HCT116 (cell line): ENCODE data around the gene CIRBP. TPM values are rescaled to one million over a fixed set of nuclear protein-coding genes. Genes with fewer than 3 reads are reported as not detected.

Experiments used
- ATAC-seq: fragments of 200-7000 bp; cut with Tn5 transposase; 2 replicates; pipeline ENCODE4 v1.9.1; 2020; ENCODE audit warnings: mild to moderate bottlenecking, moderate library complexity
- BruUV-seq: library from RNA; stranded (reverse); fragments of 400-500 nt; replicated peaks from 2 replicates; lab custom pipeline; 2021; lab: Mats Ljungman, UMichigan
- CTCF ChIA-PET: fragments of 300-600 bp; sonication (Branson Sonifier 250); formaldehyde crosslinking; loops from one replicate; lab custom pipeline; 2021; ENCODE audit warnings: antibody characterized with exemption; lab: Charles Lee
- POLR2A ChIA-PET: fragments of 300-600, 350-600 bp; sonication (Branson Sonifier 250); formaldehyde crosslinking; loops from one replicate; lab custom pipeline; 2021; ENCODE audit warnings: antibody characterized with exemption; lab: Charles Lee
- RAD21 ChIA-PET, 2 experiments: fragments of 300-600 bp; sonication (Branson Sonifier 250); formaldehyde crosslinking; loops; one replicate each; lab custom pipeline; 2023; ENCODE audit warnings: low total read pairs in 2 of 2; ENCODE audit not compliant: uncharacterized antibody in 2 of 2, unreplicated experiment in 2 of 2, low non-redundant PET in 1 of 2; lab: Charles Lee
- DNase-seq: peaks from one replicate; pipeline ENCODE4 v3.0.0-alpha.2; 2010; ENCODE audit warnings: low read depth, low spot score
- H2AFZ ChIP-seq: fragments of 200-600 bp; shearing (Covaris generic), sonication (generic); 2 replicates; pipeline ENCODE4 v1.6.1; 2017; ENCODE audit warnings: low read depth, mixed run types, mixed read lengths, antibody characterized with exemption, low read length; ENCODE audit not compliant: poor library complexity, severe bottlenecking
- H3K27ac ChIP-seq: 2 replicates; pipeline ENCODE4 v1.5.1; 2012; ENCODE audit warnings: low read depth, low read length
- H3K27me3 ChIP-seq: fragments of 200-600 bp; sonication (generic); 2 replicates; pipeline ENCODE4 v1.6.1; 2016; ENCODE audit warnings: mixed run types, low read length, mixed read lengths; ENCODE audit not compliant: insufficient read depth
- H3K36me3 ChIP-seq, 2 experiments: fragments of 200-500 bp in 1 of 2; fragments of 200-600 bp in 1 of 2; sonication (Bioruptor generic) in 1 of 2; sonication (generic) in 1 of 2; 2 replicates each; pipeline versions ENCODE4 v1.5.1 to v1.6.1; 2014 to 2016; ENCODE audit warnings: low read length in 2 of 2, inconsistent platforms in 1 of 2, mixed read lengths in 1 of 2, mixed run types in 1 of 2; ENCODE audit not compliant: insufficient read depth in 2 of 2, control insufficient read depth in 1 of 2
- H3K4me1 ChIP-seq, 2 experiments: fragments of 200-600 bp in 1 of 2; sonication (generic) in 1 of 2; 2 replicates each; pipeline versions ENCODE4 v1.5.1 to v1.6.1; 2012 to 2017; ENCODE audit warnings: low read length in 2 of 2, inconsistent platforms in 1 of 2, mild to moderate bottlenecking in 1 of 2, mixed read lengths in 1 of 2, mixed run types in 1 of 2, moderate library complexity in 1 of 2; ENCODE audit not compliant: insufficient read depth in 2 of 2, control insufficient read depth in 1 of 2
- H3K4me2 ChIP-seq: fragments of 200-600 bp; sonication (generic); 2 replicates; pipeline ENCODE4 v1.6.1; 2017; ENCODE audit warnings: mixed run types, low read length, mixed read lengths
- H3K4me3 ChIP-seq, 2 experiments: fragments of 200-600 bp in 1 of 2; sonication (generic) in 1 of 2; replicated peaks in 1 of 2; 2 replicates each; pipeline ENCODE4 v1.5.1; 2011 to 2016; ENCODE audit warnings: low read length in 2 of 2, control low read depth in 1 of 2, low read depth in 1 of 2, mild to moderate bottlenecking in 1 of 2, mixed read lengths in 1 of 2, mixed run types in 1 of 2
- H3K79me2 ChIP-seq: fragments of 200-600 bp; sonication (generic); 2 replicates; pipeline ENCODE4 v1.6.1; 2017; ENCODE audit warnings: mild to moderate bottlenecking, mixed run types, low read length, moderate library complexity, mixed read lengths; ENCODE audit not compliant: insufficient read depth
- H3K9ac ChIP-seq: fragments of 200-600 bp; sonication (generic); 2 replicates; pipeline ENCODE4 v1.6.1; 2016; ENCODE audit warnings: low read length, mixed read lengths
- H3K9me2 ChIP-seq: fragments of 200-600 bp; sonication (generic), shearing (Covaris generic); 2 replicates; pipeline ENCODE4 v1.6.1; 2017; ENCODE audit warnings: mixed run types, mild to moderate bottlenecking, moderate library complexity; ENCODE audit not compliant: insufficient read depth
- H3K9me3 ChIP-seq, 2 experiments: fragments of 200-500 bp in 1 of 2; fragments of 200-600 bp in 1 of 2; sonication (Bioruptor generic) in 1 of 2; sonication (generic) in 1 of 2; 2 replicates each; pipeline ENCODE4 v1.6.1; 2014 to 2017; ENCODE audit warnings: low read length in 2 of 2, mixed read lengths in 2 of 2, inconsistent platforms in 1 of 2, low read depth in 1 of 2, mild to moderate bottlenecking in 1 of 2, mixed run types in 1 of 2, moderate library complexity in 1 of 2; ENCODE audit not compliant: control insufficient read depth in 1 of 2, insufficient read depth in 1 of 2
- H4K20me1 ChIP-seq: fragments of 200-600 bp; sonication (generic), shearing (Covaris generic); 2 replicates; pipeline ENCODE4 v1.6.1; 2017; ENCODE audit warnings: mixed run types, mild to moderate bottlenecking, moderate library complexity; ENCODE audit not compliant: insufficient read depth
- CBX3 ChIP-seq: IDR thresholded peaks from 2 replicates; pipeline ENCODE4 v1.6.1; 2012; ENCODE audit warnings: low read depth
- CEBPB ChIP-seq: IDR thresholded peaks from 2 replicates; pipeline ENCODE4 v1.6.1; 2012; ENCODE audit warnings: low read depth
- ELF1 ChIP-seq: IDR thresholded peaks from 2 replicates; pipeline ENCODE4 v1.6.1; 2012; ENCODE audit warnings: low read depth, borderline replicate concordance
- EZH2 ChIP-seq: fragments of 200-600 bp; sonication (generic); IDR thresholded peaks from 2 replicates; pipeline ENCODE4 v1.6.1; 2017; ENCODE audit warnings: antibody characterized with exemption, mixed run types
- EZH2phosphoT487 ChIP-seq: fragments of 200-600 bp; IDR thresholded peaks from 2 replicates; pipeline ENCODE4 v1.6.1; 2018; ENCODE audit warnings: antibody characterized with exemption, borderline replicate concordance
- FOSL1 ChIP-seq: IDR thresholded peaks from 2 replicates; pipeline ENCODE4 v1.6.1; 2012; ENCODE audit warnings: low read depth
- JUND ChIP-seq: IDR thresholded peaks from 2 replicates; pipeline ENCODE4 v1.6.1; 2012
- POLR2A ChIP-seq: IDR thresholded peaks from 2 replicates; pipeline ENCODE4 v1.7.0; 2011; ENCODE audit warnings: borderline replicate concordance; ENCODE audit not compliant: insufficient read depth, insufficient read length; ENCODE audit errors: extremely low read depth
- POLR2AphosphoS5 ChIP-seq: IDR thresholded peaks from 2 replicates; pipeline ENCODE4 v1.6.1; 2011; ENCODE audit warnings: mild to moderate bottlenecking, low read depth, low read length, moderate library complexity
- RAD21 ChIP-seq: IDR thresholded peaks from 2 replicates; pipeline ENCODE4 v1.6.1; 2012; ENCODE audit warnings: low read depth, mild to moderate bottlenecking
- SIN3A ChIP-seq: IDR thresholded peaks from 2 replicates; pipeline ENCODE4 v1.6.1; 2012; ENCODE audit warnings: low read depth
- SP1 ChIP-seq: IDR thresholded peaks from 2 replicates; pipeline ENCODE4 v1.6.1; 2012; ENCODE audit warnings: low read depth
- SRF ChIP-seq: IDR thresholded peaks from 2 replicates; pipeline ENCODE4 v1.6.1; 2012; ENCODE audit warnings: low read depth
- YY1 ChIP-seq: IDR thresholded peaks from 2 replicates; pipeline ENCODE4 v1.6.1; 2011; ENCODE audit warnings: low read length, low read depth, moderate library complexity, mild to moderate bottlenecking; ENCODE audit not compliant: insufficient replicate concordance; ENCODE audit errors: extremely low read depth
- ZNF274 ChIP-seq: fragments of 200-500 bp; sonication (Bioruptor generic); IDR thresholded peaks from 2 replicates; pipeline ENCODE4 v1.6.1; 2014; ENCODE audit warnings: mild to moderate bottlenecking, low read depth, low read length, inconsistent platforms
- intact Hi-C: fragments of 100-400 bp; cut with micrococcal nuclease; formaldehyde crosslinking; loops from 2 replicates; pipeline ENCODE4 v1.10.0; 2022
- total RNA-seq: library from RNA; stranded (reverse); gene quantifications from one replicate; pipeline ENCODE4 v1.2.1, GENCODE V29; 2021; ENCODE audit not compliant: unreplicated experiment
- TF ChIP-seq, protein P1 (sequence below): IDR thresholded peaks from 2 replicates; pipeline ENCODE4 v1.6.1; 2012
- TF ChIP-seq, protein P2 (sequence below): IDR thresholded peaks from 2 replicates; pipeline ENCODE4 v1.6.1; 2012; ENCODE audit warnings: low read depth
- TF ChIP-seq, protein P3 (sequence below): IDR thresholded peaks from 2 replicates; pipeline ENCODE4 v1.6.1; 2012
- TF ChIP-seq, protein P4 (sequence below): IDR thresholded peaks from 2 replicates; pipeline ENCODE4 v1.6.1; 2011; ENCODE audit warnings: mild to moderate bottlenecking, low read length, moderate library complexity; ENCODE audit not compliant: insufficient replicate concordance; ENCODE audit errors: extremely low read depth

CIRBP gene
- total RNA-seq, 1 experiment from 2014 or later: 276 TPM

DNA sequence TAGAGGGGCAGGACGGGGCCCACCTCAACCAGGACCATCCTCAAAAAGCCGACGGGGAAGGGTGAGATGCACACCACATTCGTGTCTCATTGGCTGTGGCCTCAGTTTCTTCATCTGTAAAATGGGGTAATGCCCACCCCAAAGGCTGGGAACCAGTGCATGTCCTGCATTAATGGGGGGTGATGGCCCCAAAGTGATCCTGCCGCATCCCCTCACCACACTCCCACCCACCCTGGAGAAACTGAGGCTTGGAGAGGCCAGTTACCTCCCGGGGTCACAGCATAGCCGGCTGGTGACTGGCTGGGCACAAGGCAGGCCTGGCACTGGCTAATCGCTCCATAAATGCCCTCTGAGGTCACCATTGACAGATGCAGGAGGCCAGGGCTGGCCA, 21.4 kb upstream of the CIRBP start:
- Histone ChIP-seq H3K4me1 (peaks cover 49 to 74% of the 10 kb centered on the region in 2 experiments), H3K36me3 (peaks cover 6 to 24% of the 10 kb centered on the region in 2 experiments), H3K27ac (peak overlapping the region; percentile 100), H3K9me3 (no peaks in the 10 kb centered on the region), H4K20me1 (peaks cover 13% of the 10 kb centered on the region; the same call in 1 of the 2 replicates), H3K4me3 (peak overlapping the region; percentile 63 to 71), H3K9me2 (no peaks in the 10 kb centered on the region), H3K79me2 (peaks cover 58% of the 10 kb centered on the region), H3K9ac (peak overlapping the region; percentile 99), H2AFZ (no peak overlapping the region), H3K27me3 (no peaks in the 10 kb centered on the region), H3K4me2 (peak overlapping the region; percentile 98)
- DNase-seq (no peak), ATAC-seq (peak; percentile 11)
- CTCF ChIA-PET: no interaction called here
- POLR2A ChIA-PET: interaction anchor here (5.3 kb wide), 1 partner anchor 21 kb away, joined by 139 read pairs; the partner anchor contains the start of gene CIRBP
- intact Hi-C loops: loop anchor here (10.0 kb wide), 2 partner anchors 223 to 453 kb away; partner anchors contain the start of genes CNN2, PTBP1, RNU6-2 and TMEM259
- BruUV-seq: TSS peak; percentile 85
- RAD21 ChIA-PET: no interaction called here
- TF ChIP-seq ZNF274 (no peak), SRF (no peak), CBX3 (no peak), YY1 (no peak), SIN3A (no peak), EZH2 (no peak), POLR2AphosphoS5 (no peak), ELF1 (no peak), RAD21 (no peak), JUND (no peak), FOSL1 (no peak), SP1 (no peak), CEBPB (no peak), EZH2phosphoT487 (no peak), POLR2A (no peak)
- TF ChIP-seq, protein P1, sequence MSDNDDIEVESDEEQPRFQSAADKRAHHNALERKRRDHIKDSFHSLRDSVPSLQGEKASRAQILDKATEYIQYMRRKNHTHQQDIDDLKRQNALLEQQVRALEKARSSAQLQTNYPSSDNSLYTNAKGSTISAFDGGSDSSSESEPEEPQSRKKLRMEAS: no peak
- TF ChIP-seq, protein P2, sequence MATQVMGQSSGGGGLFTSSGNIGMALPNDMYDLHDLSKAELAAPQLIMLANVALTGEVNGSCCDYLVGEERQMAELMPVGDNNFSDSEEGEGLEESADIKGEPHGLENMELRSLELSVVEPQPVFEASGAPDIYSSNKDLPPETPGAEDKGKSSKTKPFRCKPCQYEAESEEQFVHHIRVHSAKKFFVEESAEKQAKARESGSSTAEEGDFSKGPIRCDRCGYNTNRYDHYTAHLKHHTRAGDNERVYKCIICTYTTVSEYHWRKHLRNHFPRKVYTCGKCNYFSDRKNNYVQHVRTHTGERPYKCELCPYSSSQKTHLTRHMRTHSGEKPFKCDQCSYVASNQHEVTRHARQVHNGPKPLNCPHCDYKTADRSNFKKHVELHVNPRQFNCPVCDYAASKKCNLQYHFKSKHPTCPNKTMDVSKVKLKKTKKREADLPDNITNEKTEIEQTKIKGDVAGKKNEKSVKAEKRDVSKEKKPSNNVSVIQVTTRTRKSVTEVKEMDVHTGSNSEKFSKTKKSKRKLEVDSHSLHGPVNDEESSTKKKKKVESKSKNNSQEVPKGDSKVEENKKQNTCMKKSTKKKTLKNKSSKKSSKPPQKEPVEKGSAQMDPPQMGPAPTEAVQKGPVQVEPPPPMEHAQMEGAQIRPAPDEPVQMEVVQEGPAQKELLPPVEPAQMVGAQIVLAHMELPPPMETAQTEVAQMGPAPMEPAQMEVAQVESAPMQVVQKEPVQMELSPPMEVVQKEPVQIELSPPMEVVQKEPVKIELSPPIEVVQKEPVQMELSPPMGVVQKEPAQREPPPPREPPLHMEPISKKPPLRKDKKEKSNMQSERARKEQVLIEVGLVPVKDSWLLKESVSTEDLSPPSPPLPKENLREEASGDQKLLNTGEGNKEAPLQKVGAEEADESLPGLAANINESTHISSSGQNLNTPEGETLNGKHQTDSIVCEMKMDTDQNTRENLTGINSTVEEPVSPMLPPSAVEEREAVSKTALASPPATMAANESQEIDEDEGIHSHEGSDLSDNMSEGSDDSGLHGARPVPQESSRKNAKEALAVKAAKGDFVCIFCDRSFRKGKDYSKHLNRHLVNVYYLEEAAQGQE: no peak
- TF ChIP-seq, protein P3, sequence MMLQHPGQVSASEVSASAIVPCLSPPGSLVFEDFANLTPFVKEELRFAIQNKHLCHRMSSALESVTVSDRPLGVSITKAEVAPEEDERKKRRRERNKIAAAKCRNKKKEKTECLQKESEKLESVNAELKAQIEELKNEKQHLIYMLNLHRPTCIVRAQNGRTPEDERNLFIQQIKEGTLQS: no peak
- TF ChIP-seq, protein P4, sequence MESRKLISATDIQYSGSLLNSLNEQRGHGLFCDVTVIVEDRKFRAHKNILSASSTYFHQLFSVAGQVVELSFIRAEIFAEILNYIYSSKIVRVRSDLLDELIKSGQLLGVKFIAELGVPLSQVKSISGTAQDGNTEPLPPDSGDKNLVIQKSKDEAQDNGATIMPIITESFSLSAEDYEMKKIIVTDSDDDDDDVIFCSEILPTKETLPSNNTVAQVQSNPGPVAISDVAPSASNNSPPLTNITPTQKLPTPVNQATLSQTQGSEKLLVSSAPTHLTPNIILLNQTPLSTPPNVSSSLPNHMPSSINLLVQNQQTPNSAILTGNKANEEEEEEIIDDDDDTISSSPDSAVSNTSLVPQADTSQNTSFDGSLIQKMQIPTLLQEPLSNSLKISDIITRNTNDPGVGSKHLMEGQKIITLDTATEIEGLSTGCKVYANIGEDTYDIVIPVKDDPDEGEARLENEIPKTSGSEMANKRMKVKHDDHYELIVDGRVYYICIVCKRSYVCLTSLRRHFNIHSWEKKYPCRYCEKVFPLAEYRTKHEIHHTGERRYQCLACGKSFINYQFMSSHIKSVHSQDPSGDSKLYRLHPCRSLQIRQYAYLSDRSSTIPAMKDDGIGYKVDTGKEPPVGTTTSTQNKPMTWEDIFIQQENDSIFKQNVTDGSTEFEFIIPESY: no peak
